NOMO-1 treated with dmso at 0.1 percent for 144 hours (cell line): ENCODE results near the gene KRT84.

Experiments
- DNase-seq: peaks from one replicate; lab custom pipeline; 2025; ENCODE audit not compliant: unreplicated experiment; lab: John Stamatoyannopoulos, UW

Gene KRT84, protein sequence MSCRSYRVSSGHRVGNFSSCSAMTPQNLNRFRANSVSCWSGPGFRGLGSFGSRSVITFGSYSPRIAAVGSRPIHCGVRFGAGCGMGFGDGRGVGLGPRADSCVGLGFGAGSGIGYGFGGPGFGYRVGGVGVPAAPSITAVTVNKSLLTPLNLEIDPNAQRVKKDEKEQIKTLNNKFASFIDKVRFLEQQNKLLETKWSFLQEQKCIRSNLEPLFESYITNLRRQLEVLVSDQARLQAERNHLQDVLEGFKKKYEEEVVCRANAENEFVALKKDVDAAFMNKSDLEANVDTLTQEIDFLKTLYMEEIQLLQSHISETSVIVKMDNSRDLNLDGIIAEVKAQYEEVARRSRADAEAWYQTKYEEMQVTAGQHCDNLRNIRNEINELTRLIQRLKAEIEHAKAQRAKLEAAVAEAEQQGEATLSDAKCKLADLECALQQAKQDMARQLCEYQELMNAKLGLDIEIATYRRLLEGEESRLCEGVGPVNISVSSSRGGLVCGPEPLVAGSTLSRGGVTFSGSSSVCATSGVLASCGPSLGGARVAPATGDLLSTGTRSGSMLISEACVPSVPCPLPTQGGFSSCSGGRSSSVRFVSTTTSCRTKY

DNA sequence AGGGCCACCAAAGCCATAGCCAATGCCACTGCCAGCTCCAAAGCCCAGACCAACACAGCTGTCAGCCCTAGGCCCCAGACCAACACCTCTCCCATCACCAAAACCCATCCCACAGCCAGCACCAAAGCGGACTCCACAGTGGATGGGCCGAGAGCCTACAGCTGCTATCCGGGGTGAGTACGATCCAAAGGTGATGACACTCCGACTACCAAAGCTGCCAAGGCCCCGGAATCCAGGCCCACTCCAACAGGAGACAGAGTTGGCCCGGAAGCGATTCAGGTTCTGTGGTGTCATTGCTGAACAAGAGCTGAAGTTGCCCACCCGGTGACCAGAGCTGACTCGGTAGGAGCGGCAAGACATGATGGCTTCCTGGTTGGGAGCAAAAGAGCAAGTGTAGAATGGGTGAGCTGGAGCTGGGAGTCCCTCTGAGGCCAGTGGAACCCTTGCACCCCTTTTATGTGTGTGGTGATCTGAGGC lies at the start of gene KRT84:
TSS of gene KRT84 (minus strand) at position 427 of the 477 bp plus-strand sequence. CDS start at position 360, 67 bp downstream.
- DNase-seq = no peak

GRCh38 chr12:52434760-52435530 lies 49.5 kb upstream of the KRT84 start:
- DNase-seq = no peak

- DNase-seq = no peak
Measured at GRCh38 chr12:52434081-52434733, 48.8 kb upstream of the KRT84 start, which contains the start of gene KRT75. TSS of gene KRT75 (minus strand) at chr12:52434371. CDS start at chr12:52434304, 67 bp downstream.

GRCh38 chr12:52433501-52434080 lies 48.1 kb upstream of the KRT84 start:
- DNase-seq = no peak

DNA sequence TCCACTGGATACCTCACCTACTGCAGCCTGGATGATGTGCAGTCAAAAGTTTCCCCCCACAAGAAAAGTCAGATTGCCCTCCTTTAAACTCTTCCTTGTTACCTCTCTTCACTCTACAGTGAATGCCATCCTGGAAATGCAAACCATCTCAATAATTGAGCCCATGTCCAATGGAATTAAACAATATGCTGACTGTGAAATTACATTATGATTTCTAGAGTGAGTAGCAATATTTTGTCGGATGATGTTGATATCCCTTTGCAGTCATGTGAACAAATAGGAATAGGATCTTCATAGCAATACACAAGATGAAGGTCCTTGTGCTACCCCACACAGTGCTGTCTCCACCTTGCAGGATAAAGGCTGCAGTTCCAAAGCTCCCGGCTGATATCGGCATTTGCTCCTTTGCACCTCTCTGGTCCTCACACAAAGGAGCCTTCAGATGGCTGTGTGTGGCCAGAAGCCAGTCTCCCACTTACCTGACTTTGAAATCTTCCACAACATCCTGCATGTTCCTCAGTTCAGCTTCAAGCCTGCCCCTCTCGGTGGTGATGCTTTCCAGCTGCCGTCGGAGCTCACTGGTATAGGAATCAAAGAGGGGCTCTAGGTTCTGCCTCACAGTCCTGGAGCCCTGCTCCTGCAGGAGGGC lies 47.2 kb upstream of the KRT84 start:
- no peak for DNase-seq

DNA sequence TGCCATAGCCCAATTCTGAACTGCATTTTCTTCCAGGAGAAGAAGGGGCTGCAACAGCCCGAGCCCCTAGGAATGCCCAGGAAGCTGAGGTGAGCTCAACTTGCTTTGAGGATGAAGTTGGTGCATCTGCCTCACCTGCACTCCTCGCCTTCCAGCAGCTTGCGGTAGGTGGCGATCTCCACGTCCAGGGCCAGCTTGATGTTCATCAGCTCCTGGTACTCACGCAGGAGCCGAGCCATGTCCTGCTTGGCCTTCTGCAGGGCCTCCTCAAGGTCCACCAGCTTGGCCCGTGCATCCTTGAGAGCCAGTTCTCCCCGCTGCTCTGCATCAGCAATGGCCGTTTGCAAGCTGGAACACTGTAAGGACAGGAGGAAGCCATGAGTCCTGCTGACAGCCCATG lies 42.7 kb upstream of the KRT84 start:
- no peak for DNase-seq

- no peak for DNase-seq
Measured at GRCh38 chr12:52427083-52427482, 41.6 kb upstream of the KRT84 start.

- no peak for DNase-seq
Measured at GRCh38 chr12:52426034-52426433, 40.6 kb upstream of the KRT84 start.

DNA sequence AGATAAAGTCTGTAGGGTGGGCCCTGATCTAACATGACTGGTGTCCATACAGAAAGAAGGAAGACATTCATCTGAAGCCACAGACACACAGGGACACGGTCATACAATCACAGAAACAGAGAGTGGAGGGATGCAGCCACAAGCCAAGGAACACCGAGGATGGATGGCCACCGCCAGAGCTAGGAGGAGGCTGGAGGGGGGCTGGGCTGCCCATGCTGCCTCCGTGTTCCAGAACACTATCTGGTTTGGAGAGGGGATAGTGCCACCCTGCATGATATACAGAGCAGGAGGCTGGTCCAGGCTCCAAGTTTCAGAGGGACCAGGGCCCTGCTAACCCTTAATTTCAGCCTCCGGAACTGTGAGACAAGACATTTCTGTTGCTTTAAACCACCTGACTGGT lies 40.0 kb upstream of the KRT84 start:
- DNase-seq = no peak

DNA sequence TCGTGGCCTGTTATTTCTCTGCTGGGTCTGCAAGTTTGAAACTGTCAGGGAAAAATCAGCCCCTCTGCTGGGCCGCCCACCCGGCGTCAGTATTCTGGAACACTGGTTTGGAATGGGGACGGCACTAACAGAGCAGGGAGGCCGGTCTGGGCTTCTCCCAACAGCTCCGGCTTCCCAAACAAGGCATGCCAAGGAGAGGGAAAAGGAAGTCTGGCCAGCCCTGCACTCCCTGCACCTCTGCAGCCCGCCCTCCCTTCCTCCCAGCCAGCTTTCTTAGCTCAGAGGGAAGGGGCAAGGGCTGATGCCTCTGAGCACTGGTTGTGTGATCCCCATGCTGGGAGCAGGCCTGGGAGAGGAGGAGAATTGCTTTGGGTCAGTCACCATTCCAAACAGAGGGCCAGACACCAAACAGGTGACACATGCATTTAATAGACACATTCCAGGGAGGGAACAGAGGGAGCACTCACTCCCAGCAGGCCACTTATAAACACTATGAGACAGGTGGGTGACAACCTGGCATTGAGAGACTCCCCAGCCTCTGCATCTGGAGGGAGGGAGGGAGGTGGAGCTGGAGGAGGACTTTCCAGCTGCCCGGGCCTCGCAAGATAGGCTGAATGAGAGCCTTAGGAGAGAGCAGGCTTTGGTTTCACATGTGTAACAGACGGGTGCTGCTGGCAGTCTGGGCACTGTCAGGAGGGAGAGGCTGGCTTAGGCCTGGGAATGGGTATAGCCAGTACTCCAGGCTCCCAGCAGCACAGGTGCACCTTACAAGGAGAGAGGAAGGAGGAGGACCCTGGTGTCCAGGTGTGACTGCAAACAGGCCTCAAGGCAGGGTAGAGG lies 38.4 kb upstream of the KRT84 start:
- DNase-seq = no peak

DNA sequence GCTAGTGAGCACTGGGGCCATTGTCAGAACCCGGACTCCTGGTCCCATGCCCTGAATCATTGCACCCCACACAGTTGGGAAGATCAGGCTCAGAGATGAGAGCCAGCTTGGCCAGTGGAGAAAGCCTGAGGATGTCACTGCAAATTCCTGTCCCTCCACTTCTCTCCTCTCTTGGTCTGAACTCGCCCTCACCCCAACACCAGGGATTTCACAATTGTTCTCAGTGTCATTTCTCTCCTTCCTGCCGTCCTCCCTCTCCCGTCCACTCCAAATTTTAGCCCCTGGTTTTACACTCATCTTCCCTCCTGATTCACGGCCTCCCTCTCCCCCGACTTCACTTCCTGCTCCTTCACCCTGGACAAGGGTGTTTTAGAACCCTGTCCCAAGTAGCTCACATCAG lies 37.6 kb upstream of the KRT84 start:
- DNase-seq = no peak

DNA sequence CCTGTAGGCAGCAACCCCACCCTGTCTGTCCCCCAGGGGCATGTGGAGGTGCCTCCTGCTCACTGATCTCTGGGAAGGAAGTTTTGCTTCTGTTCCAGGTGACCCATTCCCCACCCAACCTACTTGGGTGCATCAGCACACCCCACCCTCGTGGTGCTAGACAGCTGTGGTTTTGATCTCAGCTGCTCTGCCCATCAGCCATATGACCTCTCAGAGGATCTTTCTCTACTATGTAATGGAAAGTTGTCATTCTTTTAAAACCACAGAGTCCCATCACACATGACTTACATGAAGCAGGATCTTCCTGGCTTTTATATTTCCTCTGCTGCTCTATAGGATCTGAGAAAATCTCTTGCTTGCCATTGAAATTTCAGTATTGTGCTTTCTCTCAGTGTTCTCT lies 34.2 kb upstream of the KRT84 start:
- no peak for DNase-seq

- no peak for DNase-seq
Measured at GRCh38 chr12:52418576-52419110, 33.2 kb upstream of the KRT84 start.

- no peak for DNase-seq
Measured at GRCh38 chr12:52417740-52418139, 32.3 kb upstream of the KRT84 start.

GRCh38 chr12:52416795-52417194 lies 31.3 kb upstream of the KRT84 start:
- no peak for DNase-seq

- DNase-seq = no peak
Measured at GRCh38 chr12:52415870-52416750, 30.7 kb upstream of the KRT84 start.

DNA sequence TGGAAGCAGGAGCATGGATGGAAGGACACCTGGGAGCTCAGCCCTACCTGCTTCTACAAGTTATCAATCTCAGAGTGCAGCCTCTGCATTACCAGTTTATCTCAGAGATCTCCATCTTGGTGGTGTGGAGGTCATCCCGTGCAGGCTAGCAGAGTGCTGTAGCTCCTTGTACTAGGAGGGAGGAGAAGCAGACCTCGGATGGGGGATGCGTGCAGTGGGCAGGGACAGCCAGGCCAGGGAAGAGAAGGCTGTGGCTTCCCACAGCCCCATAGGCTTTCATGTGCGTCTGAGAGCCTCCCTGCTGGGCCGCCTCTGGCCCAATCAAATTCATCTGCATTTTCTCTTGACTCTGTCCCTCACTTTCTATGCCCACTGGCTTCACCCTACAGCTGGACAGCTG lies 29.5 kb upstream of the KRT84 start:
- DNase-seq = no peak

- no peak for DNase-seq
Measured at GRCh38 chr12:52413782-52414345, 28.4 kb upstream of the KRT84 start.
